PC-3 (cell line): Measurements from ENCODE around the gene PNLDC1. TPM values are rescaled to one million over a fixed set of nuclear protein-coding genes. Genes with fewer than 3 reads are reported as not detected.
"Not testable (repeated sequence)": the region's sequence is repeated elsewhere in the genome, so short reads cannot be mapped to it uniquely, and the experiment has no call there.

Experiments used
- ATAC-seq: fragments of 200-7000 bp; cut with Tn5 transposase; 2 replicates; pipeline ENCODE4 v1.9.1; 2020; ENCODE audit warnings: mild to moderate bottlenecking, moderate library complexity
- BruUV-seq: library from RNA; stranded (reverse); fragments of 400-500 nt; replicated peaks from 2 replicates; lab custom pipeline; 2021; lab: Mats Ljungman, UMichigan
- CTCF ChIA-PET: fragments of 300-600 bp; sonication (Branson Sonifier 250); formaldehyde crosslinking; loops from one replicate; lab custom pipeline; 2022; ENCODE audit warnings: antibody characterized with exemption; lab: Charles Lee
- POLR2A ChIA-PET: fragments of 300-600 bp; sonication (Branson Sonifier 250); formaldehyde crosslinking; loops from one replicate; lab custom pipeline; 2022; ENCODE audit warnings: antibody characterized with exemption; ENCODE audit not compliant: unreplicated experiment; lab: Charles Lee
- DNase-seq: peaks from one replicate; pipeline ENCODE4 v3.0.0-alpha.2; 2015
- H2AFZ ChIP-seq: fragments of 300-600 bp; sonication (generic); 2 replicates; pipeline ENCODE4 v1.6.0; 2016; ENCODE audit warnings: antibody characterized with exemption, low read length
- H3F3A ChIP-seq: fragments of 300-600 bp; sonication (generic); one replicate; pipeline ENCODE4 v1.6.0; 2017; ENCODE audit warnings: antibody characterized with exemption, low read length, control low read depth, mild to moderate bottlenecking; ENCODE audit not compliant: unreplicated experiment
- H3K27ac ChIP-seq: fragments of 300-600 bp; sonication (generic); 2 replicates; pipeline ENCODE4 v1.5.1; 2016; ENCODE audit warnings: mild to moderate bottlenecking, low read length
- H3K27me3 ChIP-seq: fragments of 300-600 bp; sonication (generic); 2 replicates; pipeline ENCODE4 v1.6.1; 2016; ENCODE audit warnings: low read length, mixed read lengths
- H3K36me3 ChIP-seq: fragments of 300-600 bp; sonication (generic); 2 replicates; pipeline ENCODE4 v1.6.1; 2016; ENCODE audit warnings: low read depth, mixed run types, low read length, mixed read lengths
- H3K4me1 ChIP-seq: fragments of 300-600 bp; sonication (generic); 2 replicates; pipeline ENCODE4 v1.5.1; 2016; ENCODE audit warnings: low read length; ENCODE audit not compliant: insufficient read depth
- H3K4me2 ChIP-seq: fragments of 300-600 bp; sonication (generic); 2 replicates; pipeline ENCODE4 v1.6.0; 2016; ENCODE audit warnings: low read length
- H3K4me3 ChIP-seq: fragments of 300-600 bp; sonication (generic); 2 replicates; pipeline ENCODE4 v1.5.1; 2016; ENCODE audit warnings: mild to moderate bottlenecking, low read length, mixed read lengths
- H3K79me2 ChIP-seq: fragments of 300-600 bp; sonication (generic); 2 replicates; pipeline ENCODE4 v1.6.1; 2017; ENCODE audit warnings: low read length, mixed read lengths
- H3K9ac ChIP-seq: fragments of 300-600 bp; sonication (generic); 2 replicates; pipeline ENCODE4 v1.6.0; 2016; ENCODE audit warnings: mild to moderate bottlenecking, low read length
- H3K9me2 ChIP-seq: fragments of 300-600 bp; sonication (generic); replicated peaks from 2 replicates; pipeline ENCODE4 v1.6.1; 2016; ENCODE audit warnings: mixed run types, low read length, mixed read lengths
- H3K9me3 ChIP-seq: fragments of 300-600 bp; sonication (generic); 2 replicates; pipeline ENCODE4 v1.6.1; 2016; ENCODE audit warnings: low read length, mixed read lengths
- H4K20me1 ChIP-seq: fragments of 300-600 bp; sonication (generic); 2 replicates; pipeline ENCODE4 v1.6.1; 2016; ENCODE audit warnings: low read length, mixed read lengths
- CTCF ChIP-seq: fragments of 300-600 bp; sonication (generic); conservative IDR thresholded peaks from 2 replicates; pipeline ENCODE4 v1.5.1; 2017; ENCODE audit warnings: antibody characterized with exemption, low read depth, mild to moderate bottlenecking, low read length
- EZH2 ChIP-seq: fragments of 300-600 bp; sonication (generic); IDR thresholded peaks from one replicate; pipeline ENCODE4 v1.6.1; 2017; ENCODE audit warnings: antibody characterized with exemption, mild to moderate bottlenecking, low read length; ENCODE audit not compliant: unreplicated experiment
- EZH2phosphoT487 ChIP-seq: fragments of 300-600 bp; sonication (generic); IDR thresholded peaks from 2 replicates; pipeline ENCODE4 v1.6.1; 2018; ENCODE audit warnings: mild to moderate bottlenecking, antibody characterized with exemption, low read length, borderline replicate concordance
- intact Hi-C: fragments of 100-400 bp; cut with micrococcal nuclease; formaldehyde crosslinking; loops from 2 replicates; pipeline ENCODE4 v1.9.0; 2023
- total RNA-seq: library from RNA; depleted of rRNA; stranded (reverse); fragments of >200 nt; gene quantifications from 2 replicates; pipeline ENCODE4 v1.2.3, GENCODE V29; 2014

Gene PNLDC1
- total RNA-seq, 1 experiment from 2014 or later, result not detected

- Histone ChIP-seq H3K27ac (no peak overlapping the region), H3K27me3 (no peaks in the 10 kb centered on the region), H3K36me3 (no peaks in the 10 kb centered on the region), H3K4me3 (no peak overlapping the region), H3F3A (no peaks in the 10 kb centered on the region), H3K9me2 (no peaks in the 10 kb centered on the region), H4K20me1 (no peaks in the 10 kb centered on the region), H3K79me2 (no peaks in the 10 kb centered on the region), H3K9ac (no peak overlapping the region), H3K9me3 (no peaks in the 10 kb centered on the region), H3K4me2 (no peak overlapping the region), H2AFZ (no peak overlapping the region), H3K4me1 (no peaks in the 10 kb centered on the region)
- intact Hi-C loops, result no loop called here
- DNase-seq, result no peak
- CTCF ChIA-PET, result no interaction called here
- ATAC-seq, result no peak
- TF ChIP-seq CTCF, result no peak
- TF ChIP-seq EZH2, result no peak
- no peak for TF ChIP-seq EZH2phosphoT487
- no TSS peak for BruUV-seq
- POLR2A ChIA-PET, result no interaction called here
These were observed 21.0 kb downstream of the PNLDC1 start for GRCh38 chr6:159821122-159821521.

- H3K9ac ChIP-seq, result no peak overlapping the region
- DNase-seq (no peak), ATAC-seq (no peak)
- TF ChIP-seq EZH2 (no peak), EZH2phosphoT487 (no peak), CTCF (no peak)
- BruUV-seq, result no TSS peak
- ChIA-PET POLR2A (no interaction called here), CTCF (no interaction called here)
- no peaks in the 10 kb centered on the region for H3K9me2 ChIP-seq
- H4K20me1 ChIP-seq, result no peaks in the 10 kb centered on the region
- no peaks in the 10 kb centered on the region for H3K4me1 ChIP-seq
- no peak overlapping the region for H3K27ac ChIP-seq
- H3K4me3 ChIP-seq, result no peak overlapping the region
- H2AFZ ChIP-seq, result no peak overlapping the region
- no peaks in the 10 kb centered on the region for H3K36me3 ChIP-seq
- no peaks in the 10 kb centered on the region for H3F3A ChIP-seq
- H3K9me3 ChIP-seq, result no peaks in the 10 kb centered on the region
- intact Hi-C loops, result no loop called here
- H3K27me3 ChIP-seq, result no peaks in the 10 kb centered on the region
- no peaks in the 10 kb centered on the region for H3K79me2 ChIP-seq
- no peak overlapping the region for H3K4me2 ChIP-seq
These were observed 21.6 kb downstream of the PNLDC1 start for GRCh38 chr6:159821726-159822125.

GRCh38 chr6:159823953-159824352, 23.9 kb downstream of the PNLDC1 start:
- no peaks in the 10 kb centered on the region for H3K9me3 ChIP-seq
- H4K20me1 ChIP-seq, result no peaks in the 10 kb centered on the region
- ChIA-PET POLR2A (no interaction called here), CTCF (no interaction called here)
- intact Hi-C loops, result no loop called here
- no peak overlapping the region for H3K4me2 ChIP-seq
- no peak overlapping the region for H3K9ac ChIP-seq
- no peaks in the 10 kb centered on the region for H3K27me3 ChIP-seq
- no peaks in the 10 kb centered on the region for H3K36me3 ChIP-seq
- H3K4me3 ChIP-seq, result no peak overlapping the region
- no peak overlapping the region for H2AFZ ChIP-seq
- no peak for DNase-seq
- no TSS peak for BruUV-seq
- TF ChIP-seq EZH2 (no peak), EZH2phosphoT487 (no peak), CTCF (no peak)
- H3F3A ChIP-seq, result no peaks in the 10 kb centered on the region
- H3K79me2 ChIP-seq, result no peaks in the 10 kb centered on the region
- H3K9me2 ChIP-seq, result no peaks in the 10 kb centered on the region
- no peak overlapping the region for H3K27ac ChIP-seq
- H3K4me1 ChIP-seq, result no peaks in the 10 kb centered on the region
- no peak for ATAC-seq

DNA sequence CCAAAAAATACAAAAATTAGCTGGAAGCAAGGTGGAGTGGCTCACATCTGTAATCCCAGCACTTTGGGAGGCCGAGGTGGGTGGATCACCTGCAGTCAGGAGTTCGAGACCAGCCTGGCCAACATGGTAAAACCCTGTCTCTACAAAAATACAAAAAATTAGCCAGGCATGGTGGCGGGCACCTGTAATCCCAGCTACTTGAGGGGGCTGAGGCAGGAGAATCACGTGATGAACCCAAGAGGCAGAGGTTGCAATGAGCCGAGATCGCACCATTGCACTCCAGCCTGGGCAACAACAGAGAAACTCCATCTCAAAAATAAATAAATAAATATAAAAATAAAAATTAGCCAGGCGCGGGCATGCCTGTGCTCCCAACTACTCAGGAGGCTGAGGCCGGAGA, 24.6 kb downstream of the PNLDC1 start:
- CTCF ChIA-PET, POLR2A ChIA-PET: not testable (repeated sequence)

More for the DNA sequence above, 24.6 kb downstream of the PNLDC1 start:
- H3K79me2 ChIP-seq, H3K4me1 ChIP-seq, H2AFZ ChIP-seq, H3K9me3 ChIP-seq, H3K27me3 ChIP-seq, H3K9ac ChIP-seq, ATAC-seq, H3K4me3 ChIP-seq, DNase-seq, H3K27ac ChIP-seq, H3F3A ChIP-seq, intact Hi-C loops, BruUV-seq, H4K20me1 ChIP-seq, H3K4me2 ChIP-seq, H3K9me2 ChIP-seq, H3K36me3 ChIP-seq: not testable (repeated sequence)
